K562 (cell line): ENCODE results near the gene EIF4E2. TPM values are rescaled to one million over a fixed set of nuclear protein-coding genes. Genes with fewer than 3 reads are reported as not detected.

Source experiments
- ATAC-seq: fragments of 200-7000 bp; cut with Tn5 transposase; 3 replicates; pipeline ENCODE4 v1.9.1; 2020; ENCODE audit warnings: moderate library complexity
- BruUV-seq: library from RNA; stranded (reverse); fragments of 400-500 nt; replicated peaks from 2 replicates; lab custom pipeline; 2021; lab: Mats Ljungman, UMichigan
- CTCF ChIA-PET: fragments of 300-600 bp; formaldehyde crosslinking; extraction: SDS; loops from one replicate; lab custom pipeline; 2021; ENCODE audit warnings: low intra/inter-chr PET ratio; lab: Yijun Ruan, JAX
- POLR2A ChIA-PET: fragments of 300-600, 350-650 bp; sonication (Branson Sonifier 250); formaldehyde crosslinking; extraction: SDS; loops from one replicate; lab custom pipeline; 2021; ENCODE audit warnings: antibody characterized with exemption, inconsistent platforms; lab: Yijun Ruan, JAX
- DNase-seq, 4 experiments: peaks; one replicate each; pipeline versions ENCODE4 v3.0.0 to v3.0.0-alpha.2; 2011 to 2018; ENCODE audit warnings: low spot score in 3 of 4, mixed read lengths in 3 of 4; ENCODE audit errors: extremely low read depth in 1 of 4
- FAIRE-seq: peaks from 2 replicates; lab custom pipeline; 2011; peaks lifted over from hg19 to GRCh38; lab: Jason Lieb, UNC
- H2AFZ ChIP-seq: 2 replicates; pipeline ENCODE4 v1.6.0; 2011; ENCODE audit warnings: low read depth, low read length, control low read depth, inconsistent platforms
- H3K27ac ChIP-seq: fragments of 200-600 bp; 3 replicates; pipeline ENCODE4 v1.8.0; 2011; ENCODE audit warnings: low read depth, mild to moderate bottlenecking, control low read depth, inconsistent platforms, low read length, moderate library complexity, mixed read lengths; ENCODE audit errors: extremely low read depth
- H3K27me3 ChIP-seq, 2 experiments: fragments of 300-600 bp in 1 of 2; 2 replicates in 1 of 2; 3 replicates in 1 of 2; pipeline versions ENCODE4 v1.6.0 to v1.8.0; 2011; ENCODE audit warnings: inconsistent platforms in 2 of 2, low read length in 2 of 2, mild to moderate bottlenecking in 1 of 2, mixed read lengths in 1 of 2, moderate library complexity in 1 of 2; ENCODE audit not compliant: control insufficient read depth in 2 of 2, insufficient read depth in 2 of 2
- H3K36me3 ChIP-seq: fragments of 300-600 bp; 3 replicates; pipeline ENCODE4 v1.8.0; 2011; ENCODE audit warnings: mild to moderate bottlenecking, low read length, inconsistent platforms; ENCODE audit not compliant: control insufficient read depth, insufficient read depth
- H3K4me1 ChIP-seq, 2 experiments: fragments of 200-600 bp in 1 of 2; replicated peaks in 1 of 2; 2 replicates in 1 of 2; 3 replicates in 1 of 2; pipeline versions ENCODE4 v1.5.1 to v1.8.0; 2011; ENCODE audit warnings: inconsistent platforms in 2 of 2, low read length in 2 of 2, mild to moderate bottlenecking in 1 of 2, mixed read lengths in 1 of 2, moderate library complexity in 1 of 2; ENCODE audit not compliant: control insufficient read depth in 2 of 2, insufficient read depth in 2 of 2
- H3K4me2 ChIP-seq: 2 replicates; pipeline ENCODE4 v1.6.1; 2011; ENCODE audit warnings: low read length, control low read depth, inconsistent platforms, mixed read lengths; ENCODE audit not compliant: insufficient read depth
- H3K4me3 ChIP-seq: fragments of 200-600 bp; sonication (generic), shearing (Covaris generic); 2 replicates; pipeline ENCODE4 v1.5.1; 2016; ENCODE audit warnings: control low read depth, inconsistent platforms
- H3K79me2 ChIP-seq: fragments of 200-600 bp; 3 replicates; pipeline ENCODE4 v1.8.0; 2011; ENCODE audit warnings: low read length, inconsistent platforms; ENCODE audit not compliant: control insufficient read depth, insufficient read depth
- H3K9ac ChIP-seq, 2 experiments: 2 replicates each; pipeline versions ENCODE4 v1.6.0 to v1.6.1; 2011; ENCODE audit warnings: low read depth in 2 of 2, low read length in 2 of 2, control low read depth in 1 of 2, inconsistent platforms in 1 of 2, mild to moderate bottlenecking in 1 of 2, mixed read lengths in 1 of 2; ENCODE audit not compliant: insufficient read depth in 1 of 2
- H3K9me1 ChIP-seq: one replicate; pipeline ENCODE4 v1.6.0; 2011; ENCODE audit warnings: inconsistent platforms, mild to moderate bottlenecking, low read length, moderate library complexity; ENCODE audit not compliant: control insufficient read depth, insufficient read depth
- H3K9me3 ChIP-seq: replicated peaks from 2 replicates; pipeline ENCODE4 v1.5.1; 2011; ENCODE audit warnings: low read depth, low read length, inconsistent platforms; ENCODE audit not compliant: control insufficient read depth, insufficient read depth
- H4K20me1 ChIP-seq: replicated peaks from 2 replicates; pipeline ENCODE4 v1.6.1; 2011; ENCODE audit warnings: low read length, inconsistent platforms, mixed read lengths; ENCODE audit not compliant: control insufficient read depth, insufficient read depth
- BACH1 ChIP-seq: fragments of 200-800 bp; sonication (Bioruptor generic); IDR thresholded peaks from 2 replicates; pipeline ENCODE4 v1.6.1; 2016; ENCODE audit warnings: missing genetic modification characterization, missing compliant biosample characterization
- POLR3G ChIP-seq: IDR thresholded peaks from 2 replicates; pipeline ENCODE4 v1.6.1; 2011; ENCODE audit not compliant: insufficient read length, insufficient replicate concordance; ENCODE audit errors: extremely low read depth
- UBTF ChIP-seq, 2 experiments: IDR thresholded peaks; 2 replicates each; pipeline ENCODE4 v1.6.1; 2012; ENCODE audit warnings: improper control_type of control experiment in 2 of 2, low read depth in 2 of 2, low read length in 2 of 2, borderline replicate concordance in 1 of 2
- ZC3H11A ChIP-seq: IDR thresholded peaks from 2 replicates; pipeline ENCODE4 v1.6.1; 2012; ENCODE audit warnings: low read depth, low read length, improper control_type of control experiment
- in situ Hi-C: fragments of 300-500 bp; cut with MboI; formaldehyde crosslinking; loops from 4 replicates; pipeline ENCODE4 v1.15.0; 2018; ENCODE audit warnings: inconsistent platforms, mixed read lengths
- intact Hi-C: fragments of 100-400 bp; cut with micrococcal nuclease; formaldehyde crosslinking; loops from 2 replicates; pipeline ENCODE4 v1.14.2; 2022
- polyA plus RNA-seq, 8 experiments: library from polyadenylated mRNA; depleted of rRNA in 4 of 8; stranded (reverse) in 5 of 8; unstranded in 3 of 8; fragments of >200 nt; fragmentation: Nextera tagmentation in 2 of 8; fragmentation: Illumina TruSeq in 1 of 8; extraction: Ambion mirVana in 2 of 8; extraction: Trizol in 1 of 8; gene quantifications; 2 replicates each; pipeline versions ENCODE4 v1.2.1 to v1.2.3, GENCODE V29; 2011 to 2014; ENCODE audit warnings: inconsistent platforms in 1 of 8, missing spikeins in 1 of 8
- total RNA-seq, 7 experiments: library from RNA; depleted of rRNA in 6 of 7; stranded (reverse); fragments of >200 nt in 6 of 7; fragmentation: Illumina TruSeq in 2 of 7; extraction: Trizol in 2 of 7; gene quantifications; 2 replicates each; pipeline versions ENCODE4 v1.2.1 to v1.2.3, GENCODE V29; 2011 to 2021; ENCODE audit warnings: low replicate concordance in 1 of 7

EIF4E2 gene
- total and polyA plus RNA-seq, 9 of the 15 experiments (the other 6 are each of a cell fraction or from before 2014, with no cell fraction given): 33.9 to 169 (median 77.5) TPM

GRCh38 chr2:232563580-232563979 lies 13.1 kb downstream of the EIF4E2 start (continued):
- no peak for TF ChIP-seq BACH1

GRCh38 chr2:232567721-232568120 lies 17.2 kb downstream of the EIF4E2 start:
- no peak overlapping the region for H3K4me2 ChIP-seq
- intact Hi-C loops: no loop called here
- H3K9me1 ChIP-seq: no peaks in the 10 kb centered on the region
- CTCF ChIA-PET: no interaction called here
- BruUV-seq: no TSS peak
- H3K4me3 ChIP-seq: no peak overlapping the region
- H3K9me3 ChIP-seq: no peaks in the 10 kb centered on the region
- no peak overlapping the region for H3K27ac ChIP-seq
- no peaks in the 10 kb centered on the region for H3K27me3 ChIP-seq
- no peaks in the 10 kb centered on the region for H3K4me1 ChIP-seq
- H3K9ac ChIP-seq: no peak overlapping the region
- in situ Hi-C loops: no loop called here
- peaks cover 68% of the 10 kb centered on the region; the same call in 2 of the 3 replicates for H3K36me3 ChIP-seq
- H2AFZ ChIP-seq: no peak overlapping the region
- H4K20me1 ChIP-seq: no peaks in the 10 kb centered on the region
- TF ChIP-seq UBTF (IDR thresholded peaks at IDR 0.05; ENCODE audit: borderline replicate concordance in 1 of 2, low read depth in 2 of 2, low read length in 2 of 2) (no peak), POLR3G (no peak), ZC3H11A (no peak)
- no peaks in the 10 kb centered on the region for H3K79me2 ChIP-seq
- DNase-seq: no peak
- POLR2A ChIA-PET: interaction anchor here (0.7 to 1.3 kb wide), 2 partner anchors 10 to 17 kb away, joined by 3 to 4 read pairs; no protein-coding TSS in a partner anchor
- FAIRE-seq: no peak
- no peak for ATAC-seq
